ENCODE data around the gene GSDMA.

Gene GSDMA

GRCh38 chr17:39996162-39996561 is 33.4 kb downstream of the GSDMA start:
- H2BK120ac ChIP-seq (ENCODE audit: insufficient read depth, low read length, poor library complexity) = no peak overlapping the region
- H2AFZ ChIP-seq (ENCODE audit: insufficient read depth, low read length, poor library complexity) = no peak overlapping the region
- no peak overlapping the region for H3K27ac ChIP-seq (ENCODE audit: low read depth, low read length)
- H4K91ac ChIP-seq (ENCODE audit: low read depth, low read length) = no peak overlapping the region
- no peak overlapping the region for H3K9ac ChIP-seq (ENCODE audit: low read length)
- no peak overlapping the region for H2AK5ac ChIP-seq (ENCODE audit: low read length)
- H3K36me3 ChIP-seq (ENCODE audit: control insufficient read depth in 1 of 2, insufficient read depth in 2 of 2, low read length in 2 of 2) = peaks cover 62 to 69% of the 10 kb centered on the region in 2 experiments
- H3K23ac ChIP-seq (ENCODE audit: low read length) = no peak overlapping the region
- no CpG with 5 or more reads among the region's 8 CpGs for WGBS (ENCODE audit: extremely low coverage, insufficient coverage, insufficient read length)
- H3K4me2 ChIP-seq (ENCODE audit: low read length) = no peak overlapping the region
- no peak overlapping the region for H4K12ac ChIP-seq (ENCODE audit: low read depth, low read length)
- H3K4ac ChIP-seq (ENCODE audit: low read depth, low read length) = no peak overlapping the region
- H2BK5ac ChIP-seq (ENCODE audit: low read depth, low read length, poor library complexity) = no peak overlapping the region
- no peak overlapping the region for H3K18ac ChIP-seq (ENCODE audit: low read length)
- no peaks in the 10 kb centered on the region for H3K9me3 ChIP-seq (ENCODE audit: insufficient read depth, low read depth, low read length)
- no peak overlapping the region for H3K4me3 ChIP-seq (ENCODE audit: low read depth, low read length)
- no peaks in the 10 kb centered on the region for H3K79me2 ChIP-seq (ENCODE audit: control insufficient read depth, insufficient read depth, low read length, poor library complexity)
- no peak for DNase-seq
- no peak overlapping the region for H3K14ac ChIP-seq (ENCODE audit: low read length)
- H3K79me1 ChIP-seq (ENCODE audit: low read length) = no peaks in the 10 kb centered on the region
- no peak overlapping the region for H2BK12ac ChIP-seq (ENCODE audit: low read length)
- no peaks in the 10 kb centered on the region for H3K27me3 ChIP-seq (ENCODE audit: insufficient read depth, low read length)
- no peaks in the 10 kb centered on the region for H3K4me1 ChIP-seq (ENCODE audit: control insufficient read depth in 1 of 2, insufficient read depth in 2 of 2, low read length in 2 of 2)
- H4K8ac ChIP-seq (ENCODE audit: low read depth, low read length) = no peak overlapping the region

- H4K8ac ChIP-seq (ENCODE audit: low read depth, low read length) = no peak overlapping the region
- no peak overlapping the region for H2BK5ac ChIP-seq (ENCODE audit: low read depth, low read length, poor library complexity)
- no CpG with 5 or more reads among the region's 6 CpGs for WGBS (ENCODE audit: extremely low coverage, insufficient coverage, insufficient read length)
- no peak overlapping the region for H4K91ac ChIP-seq (ENCODE audit: low read depth, low read length)
- H2AFZ ChIP-seq (ENCODE audit: insufficient read depth, low read length, poor library complexity) = no peak overlapping the region
- no peak overlapping the region for H2BK12ac ChIP-seq (ENCODE audit: low read length)
- no peak overlapping the region for H3K18ac ChIP-seq (ENCODE audit: low read length)
- no peak overlapping the region for H2BK120ac ChIP-seq (ENCODE audit: insufficient read depth, low read length, poor library complexity)
- H3K9me3 ChIP-seq (ENCODE audit: insufficient read depth, low read depth, low read length) = no peaks in the 10 kb centered on the region
- DNase-seq = no peak
- H3K9ac ChIP-seq (ENCODE audit: low read length) = no peak overlapping the region
- H3K27ac ChIP-seq (ENCODE audit: low read depth, low read length) = no peak overlapping the region
- H3K14ac ChIP-seq (ENCODE audit: low read length) = no peak overlapping the region
- no peaks in the 10 kb centered on the region for H3K27me3 ChIP-seq (ENCODE audit: insufficient read depth, low read length)
- no peaks in the 10 kb centered on the region for H3K79me2 ChIP-seq (ENCODE audit: control insufficient read depth, insufficient read depth, low read length, poor library complexity)
- H3K4me3 ChIP-seq (ENCODE audit: low read depth, low read length) = no peak overlapping the region
- peaks cover 59 to 62% of the 10 kb centered on the region in 2 experiments for H3K36me3 ChIP-seq (ENCODE audit: control insufficient read depth in 1 of 2, insufficient read depth in 2 of 2, low read length in 2 of 2)
- H3K23ac ChIP-seq (ENCODE audit: low read length) = no peak overlapping the region
- H3K4me2 ChIP-seq (ENCODE audit: low read length) = no peak overlapping the region
- no peak overlapping the region for H3K4ac ChIP-seq (ENCODE audit: low read depth, low read length)
- H3K79me1 ChIP-seq (ENCODE audit: low read length) = no peaks in the 10 kb centered on the region
- no peaks in the 10 kb centered on the region for H3K4me1 ChIP-seq (ENCODE audit: control insufficient read depth in 1 of 2, insufficient read depth in 2 of 2, low read length in 2 of 2)
- no peak overlapping the region for H4K12ac ChIP-seq (ENCODE audit: low read depth, low read length)
- H2AK5ac ChIP-seq (ENCODE audit: low read length) = no peak overlapping the region
These were observed 34.0 kb downstream of the GSDMA start for GRCh38 chr17:39996800-39997199.

- Histone ChIP-seq H3K9ac (ENCODE audit: low read length) (no peak overlapping the region), H3K4me3 (ENCODE audit: low read depth, low read length) (no peak overlapping the region), H3K14ac (ENCODE audit: low read length) (no peak overlapping the region), H2AK5ac (ENCODE audit: low read length) (no peak overlapping the region), H2BK5ac (ENCODE audit: low read depth, low read length, poor library complexity) (no peak overlapping the region), H3K36me3 (ENCODE audit: control insufficient read depth in 1 of 2, insufficient read depth in 2 of 2, low read length in 2 of 2) (peaks cover 53 to 56% of the 10 kb centered on the region in 2 experiments), H3K4ac (ENCODE audit: low read depth, low read length) (no peak overlapping the region), H2AFZ (ENCODE audit: insufficient read depth, low read length, poor library complexity) (no peak overlapping the region), H3K23ac (ENCODE audit: low read length) (no peak overlapping the region), H3K4me1 (ENCODE audit: control insufficient read depth in 1 of 2, insufficient read depth in 2 of 2, low read length in 2 of 2) (no peaks in the 10 kb centered on the region), H3K9me3 (ENCODE audit: insufficient read depth, low read depth, low read length) (no peaks in the 10 kb centered on the region), H4K8ac (ENCODE audit: low read depth, low read length) (no peak overlapping the region), H3K27me3 (ENCODE audit: insufficient read depth, low read length) (no peaks in the 10 kb centered on the region), H2BK12ac (ENCODE audit: low read length) (no peak overlapping the region), H3K79me1 (ENCODE audit: low read length) (no peaks in the 10 kb centered on the region), H4K91ac (ENCODE audit: low read depth, low read length) (no peak overlapping the region), H3K27ac (ENCODE audit: low read depth, low read length) (no peak overlapping the region), H3K18ac (ENCODE audit: low read length) (no peak overlapping the region), H4K12ac (ENCODE audit: low read depth, low read length) (no peak overlapping the region), H2BK120ac (ENCODE audit: insufficient read depth, low read length, poor library complexity) (no peak overlapping the region), H3K79me2 (ENCODE audit: control insufficient read depth, insufficient read depth, low read length, poor library complexity) (no peaks in the 10 kb centered on the region), H3K4me2 (ENCODE audit: low read length) (no peak overlapping the region)
- DNase-seq = no peak
- no CpG with 5 or more reads among the region's 4 CpGs for WGBS (ENCODE audit: extremely low coverage, insufficient coverage, insufficient read length)
These were observed 34.7 kb downstream of the GSDMA start for GRCh38 chr17:39997543-39997942.

GRCh38 chr17:39999067-39999466 is 36.3 kb downstream of the GSDMA start:
- H4K91ac ChIP-seq (ENCODE audit: low read depth, low read length) = no peak overlapping the region
- no peak overlapping the region for H2AK5ac ChIP-seq (ENCODE audit: low read length)
- no peak for DNase-seq
- peaks cover 39 to 41% of the 10 kb centered on the region in 2 experiments for H3K36me3 ChIP-seq (ENCODE audit: control insufficient read depth in 1 of 2, insufficient read depth in 2 of 2, low read length in 2 of 2)
- H3K23ac ChIP-seq (ENCODE audit: low read length) = no peak overlapping the region
- no peaks in the 10 kb centered on the region for H3K9me3 ChIP-seq (ENCODE audit: insufficient read depth, low read depth, low read length)
- no peak overlapping the region for H2BK5ac ChIP-seq (ENCODE audit: low read depth, low read length, poor library complexity)
- H3K4me1 ChIP-seq (ENCODE audit: control insufficient read depth in 1 of 2, insufficient read depth in 2 of 2, low read length in 2 of 2) = no peaks in the 10 kb centered on the region
- H3K4me3 ChIP-seq (ENCODE audit: low read depth, low read length) = no peak overlapping the region
- H3K27ac ChIP-seq (ENCODE audit: low read depth, low read length) = no peak overlapping the region
- no peak overlapping the region for H3K18ac ChIP-seq (ENCODE audit: low read length)
- H2BK12ac ChIP-seq (ENCODE audit: low read length) = no peak overlapping the region
- no peaks in the 10 kb centered on the region for H3K79me2 ChIP-seq (ENCODE audit: control insufficient read depth, insufficient read depth, low read length, poor library complexity)
- H4K12ac ChIP-seq (ENCODE audit: low read depth, low read length) = no peak overlapping the region
- no peak overlapping the region for H2AFZ ChIP-seq (ENCODE audit: insufficient read depth, low read length, poor library complexity)
- no peak overlapping the region for H3K14ac ChIP-seq (ENCODE audit: low read length)
- no peak overlapping the region for H3K4me2 ChIP-seq (ENCODE audit: low read length)
- H2BK120ac ChIP-seq (ENCODE audit: insufficient read depth, low read length, poor library complexity) = no peak overlapping the region
- H4K8ac ChIP-seq (ENCODE audit: low read depth, low read length) = no peak overlapping the region
- no peak overlapping the region for H3K9ac ChIP-seq (ENCODE audit: low read length)
- no peaks in the 10 kb centered on the region for H3K79me1 ChIP-seq (ENCODE audit: low read length)
- WGBS (ENCODE audit: extremely low coverage, insufficient coverage, insufficient read length) = no CpG with 5 or more reads among the region's 4 CpGs
- H3K27me3 ChIP-seq (ENCODE audit: insufficient read depth, low read length) = no peaks in the 10 kb centered on the region
- no peak overlapping the region for H3K4ac ChIP-seq (ENCODE audit: low read depth, low read length)

All from trophoblast cell (in vitro differentiated cells and primary cell).